Fibroblast of lung (primary cell): ENCODE data around the gene SEPTIN8. TPM values are rescaled to one million over a fixed set of nuclear protein-coding genes. Genes with fewer than 3 reads are reported as not detected.
"Not testable (repeated sequence)": the region's sequence is repeated elsewhere in the genome, so short reads cannot be mapped to it uniquely, and the experiment has no call there.

Source experiments
- DNase-seq, 2 donors: peaks; one replicate each; pipeline versions ENCODE4 v3.0.0 to v3.0.0-alpha.2; 2010; ENCODE audit warnings: low read depth in 2 of 2
- H2AFZ ChIP-seq: 2 replicates; pipeline ENCODE4 v1.5.1; 2012; ENCODE audit warnings: low read length, control low read depth, inconsistent platforms
- H3K27ac ChIP-seq: 2 replicates; pipeline ENCODE4 v1.5.1; 2011; ENCODE audit warnings: low read length, control low read depth; ENCODE audit not compliant: insufficient read depth
- H3K27me3 ChIP-seq: 2 replicates; pipeline ENCODE4 v1.5.1; 2011; ENCODE audit warnings: mild to moderate bottlenecking, low read length; ENCODE audit not compliant: control insufficient read depth, insufficient read depth
- H3K36me3 ChIP-seq: 2 replicates; pipeline ENCODE4 v1.5.1; 2011; ENCODE audit warnings: low read length; ENCODE audit not compliant: control insufficient read depth, insufficient read depth
- H3K4me1 ChIP-seq: 2 replicates; pipeline ENCODE4 v1.5.1; 2011; ENCODE audit warnings: low read length; ENCODE audit not compliant: control insufficient read depth, insufficient read depth; ENCODE audit errors: extremely low read depth
- H3K4me2 ChIP-seq: 2 replicates; pipeline ENCODE4 v1.5.1; 2011; ENCODE audit warnings: low read length, control low read depth; ENCODE audit not compliant: insufficient read depth; ENCODE audit errors: extremely low read depth
- H3K4me3 ChIP-seq, 4 experiments: fragments of 200-600 bp in 1 of 4; sonication (generic) in 1 of 4; replicated peaks in 1 of 4; 2 replicates each; pipeline ENCODE4 v1.5.1; 2011 to 2016; ENCODE audit warnings: low read length in 4 of 4, low read depth in 3 of 4, mild to moderate bottlenecking in 3 of 4, control low read depth in 2 of 4, inconsistent platforms in 1 of 4, mixed read lengths in 1 of 4; ENCODE audit not compliant: insufficient read depth in 1 of 4; ENCODE audit errors: control extremely low read depth in 1 of 4
- H3K79me2 ChIP-seq: 2 replicates; pipeline ENCODE4 v1.5.1; 2012; ENCODE audit warnings: mild to moderate bottlenecking, low read length, inconsistent platforms; ENCODE audit not compliant: control insufficient read depth, insufficient read depth
- H3K9ac ChIP-seq: 2 replicates; pipeline ENCODE4 v1.5.1; 2011; ENCODE audit warnings: mild to moderate bottlenecking, low read length, control low read depth; ENCODE audit not compliant: insufficient read depth
- H3K9me3 ChIP-seq: 2 replicates; pipeline ENCODE4 v1.5.1; 2012; ENCODE audit warnings: low read depth, low read length; ENCODE audit not compliant: control insufficient read depth, insufficient read depth
- H4K20me1 ChIP-seq: 2 replicates; pipeline ENCODE4 v1.5.1; 2011; ENCODE audit warnings: low read length; ENCODE audit not compliant: control insufficient read depth, insufficient read depth; ENCODE audit errors: extremely low read depth
- EZH2 ChIP-seq: IDR thresholded peaks from 2 replicates; pipeline ENCODE4 v1.5.1; 2012; ENCODE audit warnings: low read length, control low read depth, mild to moderate bottlenecking; ENCODE audit errors: missing control alignments
- polyA plus RNA-seq, 2 donors: library from polyadenylated mRNA; depleted of rRNA in 1 of 2; stranded (reverse) in 1 of 2; unstranded in 1 of 2; fragments of >200 nt; gene quantifications; 2 replicates each; pipeline ENCODE4 v1.2.1, GENCODE V29; 2011 to 2012; ENCODE audit warnings: missing spikeins in 1 of 2
- total RNA-seq: library from RNA; depleted of rRNA; stranded (reverse); fragments of >200 nt; gene quantifications from 2 replicates; pipeline ENCODE4 v1.2.1, GENCODE V29; 2014
- TF ChIP-seq, protein P1 (sequence below), 2 donors: IDR thresholded peaks in 1 of 2; conservative IDR thresholded peaks in 1 of 2; 1 replicate in 1 of 2; 2 replicates in 1 of 2; pipeline ENCODE4 v1.5.1; 2011 to 2012; ENCODE audit warnings: low read length in 2 of 2, control low read depth in 1 of 2, inconsistent platforms in 1 of 2, low read depth in 1 of 2, mild to moderate bottlenecking in 1 of 2

SEPTIN8 gene
- total and polyA plus RNA-seq, 2 donors (not counting 1 experiment from before 2014, with no cell fraction given), result 62.1 to 64.2 TPM

DNA sequence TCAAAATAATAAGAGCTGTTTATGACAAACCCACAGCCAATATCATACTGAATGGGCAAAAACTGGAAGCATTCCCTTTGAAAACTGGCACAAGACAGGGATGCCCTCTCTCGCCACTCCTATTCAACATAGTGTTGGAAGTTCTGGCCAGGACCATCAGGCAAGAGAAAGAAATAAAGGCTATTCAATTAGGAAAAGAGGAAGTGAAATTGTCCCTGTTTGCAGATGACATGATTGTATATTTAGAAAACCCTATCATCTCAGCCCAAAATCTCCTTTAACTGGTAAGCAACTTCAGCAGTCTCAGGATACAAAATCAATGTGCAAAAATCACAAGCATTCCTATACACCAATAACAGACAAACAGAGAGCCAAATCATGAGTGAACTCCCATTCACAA, 27.2 kb upstream of the SEPTIN8 start:
- H3K4me3 ChIP-seq, H4K20me1 ChIP-seq, H3K27ac ChIP-seq, H3K4me1 ChIP-seq, DNase-seq, H3K4me2 ChIP-seq, H3K36me3 ChIP-seq, H3K9ac ChIP-seq, H3K27me3 ChIP-seq, H3K79me2 ChIP-seq, H2AFZ ChIP-seq, H3K9me3 ChIP-seq: not testable (repeated sequence)

DNA sequence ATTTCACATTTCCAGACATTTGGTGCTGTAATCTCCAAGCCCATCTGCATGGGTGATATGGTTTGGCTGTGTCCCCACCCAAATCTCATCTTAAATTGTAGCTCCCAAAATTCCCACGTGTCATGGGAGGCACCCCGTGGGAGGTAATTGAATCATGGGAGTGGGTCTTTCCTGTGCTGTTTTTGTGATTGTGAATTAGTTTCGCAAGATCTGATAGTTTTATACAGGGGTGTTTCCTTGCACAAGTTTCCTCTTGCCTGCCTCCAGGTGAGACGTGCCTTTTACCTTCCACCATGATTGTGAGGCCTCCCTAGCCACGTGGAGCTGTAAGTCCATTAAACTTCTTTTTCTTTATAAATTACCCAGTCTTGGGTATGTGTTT, 25.6 kb upstream of the SEPTIN8 start:
- not testable (repeated sequence) for H3K9me3 ChIP-seq, DNase-seq, H3K27ac ChIP-seq, H2AFZ ChIP-seq, H3K79me2 ChIP-seq, H4K20me1 ChIP-seq, H3K27me3 ChIP-seq, H3K9ac ChIP-seq, H3K36me3 ChIP-seq, H3K4me1 ChIP-seq, H3K4me3 ChIP-seq, H3K4me2 ChIP-seq

DNA sequence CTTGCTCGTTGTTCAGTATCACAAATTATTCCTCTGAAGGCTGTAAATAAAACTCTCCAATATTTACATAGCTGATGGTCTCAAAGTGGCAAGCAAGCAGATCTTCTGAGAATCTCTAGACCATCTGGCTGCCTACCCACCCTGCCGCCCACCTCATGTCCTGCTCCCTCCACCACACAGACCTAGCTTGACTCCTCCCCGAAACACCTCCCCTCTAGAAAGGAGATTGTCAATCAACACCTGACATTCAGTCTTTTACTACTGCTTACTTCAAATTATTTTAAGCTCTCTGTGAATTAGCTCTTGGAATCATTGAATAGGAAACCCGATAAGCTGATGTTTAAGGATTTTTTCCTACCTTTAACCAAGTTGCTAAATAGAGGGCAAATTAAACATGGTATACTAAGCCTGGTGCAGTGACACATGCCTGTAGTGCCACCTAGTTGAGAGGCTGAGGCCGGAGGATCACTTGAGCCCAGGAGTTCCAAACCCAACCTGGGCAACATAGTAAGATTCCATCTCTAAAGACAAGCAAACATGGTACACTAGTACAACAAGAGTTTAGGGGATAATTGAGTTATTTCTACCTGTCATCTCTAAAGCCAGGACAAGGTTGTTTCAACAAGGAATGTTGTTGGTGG, 25.1 kb upstream of the SEPTIN8 start:
- Histone ChIP-seq H3K79me2 (no peaks in the 10 kb centered on the region), H3K4me1 (no peaks in the 10 kb centered on the region), H3K4me2 (no peak overlapping the region), H4K20me1 (no peaks in the 10 kb centered on the region), H3K36me3 (no peaks in the 10 kb centered on the region), H3K9me3 (no peaks in the 10 kb centered on the region), H3K4me3 (no peak overlapping the region), H3K9ac (no peak overlapping the region), H3K27ac (no peak overlapping the region), H2AFZ (no peak overlapping the region), H3K27me3 (peaks cover 8% of the 10 kb centered on the region)
- DNase-seq, result no peak
- TF ChIP-seq EZH2, result no peak
- TF ChIP-seq, protein P1, sequence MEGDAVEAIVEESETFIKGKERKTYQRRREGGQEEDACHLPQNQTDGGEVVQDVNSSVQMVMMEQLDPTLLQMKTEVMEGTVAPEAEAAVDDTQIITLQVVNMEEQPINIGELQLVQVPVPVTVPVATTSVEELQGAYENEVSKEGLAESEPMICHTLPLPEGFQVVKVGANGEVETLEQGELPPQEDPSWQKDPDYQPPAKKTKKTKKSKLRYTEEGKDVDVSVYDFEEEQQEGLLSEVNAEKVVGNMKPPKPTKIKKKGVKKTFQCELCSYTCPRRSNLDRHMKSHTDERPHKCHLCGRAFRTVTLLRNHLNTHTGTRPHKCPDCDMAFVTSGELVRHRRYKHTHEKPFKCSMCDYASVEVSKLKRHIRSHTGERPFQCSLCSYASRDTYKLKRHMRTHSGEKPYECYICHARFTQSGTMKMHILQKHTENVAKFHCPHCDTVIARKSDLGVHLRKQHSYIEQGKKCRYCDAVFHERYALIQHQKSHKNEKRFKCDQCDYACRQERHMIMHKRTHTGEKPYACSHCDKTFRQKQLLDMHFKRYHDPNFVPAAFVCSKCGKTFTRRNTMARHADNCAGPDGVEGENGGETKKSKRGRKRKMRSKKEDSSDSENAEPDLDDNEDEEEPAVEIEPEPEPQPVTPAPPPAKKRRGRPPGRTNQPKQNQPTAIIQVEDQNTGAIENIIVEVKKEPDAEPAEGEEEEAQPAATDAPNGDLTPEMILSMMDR (conservative IDR thresholded peaks at IDR 0.05 in 1 of 2, IDR thresholded peaks at IDR 0.05 in 1 of 2; ENCODE audit: low read depth in 1 of 2, low read length in 2 of 2), result no peak

DNA sequence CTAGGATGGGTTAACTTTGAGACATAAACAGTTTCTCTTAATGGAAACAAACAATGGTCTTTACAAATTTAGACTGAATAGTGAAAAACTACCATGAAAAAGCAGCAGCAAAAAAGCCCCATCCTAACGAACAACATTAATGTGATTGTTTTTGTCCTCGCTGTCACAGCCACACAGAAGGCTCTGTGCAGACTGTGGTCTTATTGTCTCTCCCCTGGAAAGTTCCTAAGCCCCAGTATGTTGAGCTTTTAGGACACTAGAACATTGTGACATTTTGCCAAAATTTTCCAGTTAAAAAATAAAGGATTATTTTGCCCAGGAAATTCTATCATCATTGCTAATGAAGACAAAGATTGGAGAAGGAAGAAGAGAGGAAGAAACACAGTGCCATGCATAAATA, 23.5 kb upstream of the SEPTIN8 start:
- TF ChIP-seq EZH2, result no peak
- TF ChIP-seq, protein P1 (conservative IDR thresholded peaks at IDR 0.05 in 1 of 2, IDR thresholded peaks at IDR 0.05 in 1 of 2; ENCODE audit: low read depth in 1 of 2, low read length in 2 of 2), result no peak
- Histone ChIP-seq H3K4me2 (no peak overlapping the region), H3K4me3 (no peak overlapping the region), H3K9ac (no peak overlapping the region), H3K27ac (no peak overlapping the region), H2AFZ (no peak overlapping the region), H3K4me1 (no peaks in the 10 kb centered on the region), H3K9me3 (no peaks in the 10 kb centered on the region), H4K20me1 (no peaks in the 10 kb centered on the region), H3K27me3 (peaks cover 8% of the 10 kb centered on the region), H3K79me2 (no peaks in the 10 kb centered on the region), H3K36me3 (no peaks in the 10 kb centered on the region)
- DNase-seq, result no peak
